Hematopoietic multipotent progenitor cell treated with erythropoietin and hydrocortisone succinate and interleukin-3 and kit ligand, for 8 days (in vitro differentiated cells): ENCODE results near the gene S100A13.
"Not testable (repeated sequence)": the region's sequence is repeated elsewhere in the genome, so short reads cannot be mapped to it uniquely, and the experiment has no call there.

ENCODE experiments used
- DNase-seq: peaks from one replicate; pipeline ENCODE4 v3.0.0-alpha.2; 2015

The S100A13 gene

GRCh38 chr1:153599847-153600246, 27.5 kb downstream of the S100A13 start:
- DNase-seq, result no peak

- DNase-seq, result peak; percentile 16
These were observed 28.8 kb downstream of the S100A13 start for GRCh38 chr1:153598309-153599172.

GRCh38 chr1:153597206-153597605, 30.1 kb downstream of the S100A13 start:
- DNase-seq, result peak; percentile 42

- no peak for DNase-seq
These were observed 34.6 kb downstream of the S100A13 start for GRCh38 chr1:153592748-153593147.

GRCh38 chr1:153588482-153588881, 38.8 kb downstream of the S100A13 start:
- DNase-seq, result no peak

GRCh38 chr1:153588033-153588432, 39.3 kb downstream of the S100A13 start:
- not testable (repeated sequence) for DNase-seq

GRCh38 chr1:153587314-153587713, 40.0 kb downstream of the S100A13 start:
- DNase-seq, result no peak

GRCh38 chr1:153586347-153586746, 41.0 kb downstream of the S100A13 start:
- no peak for DNase-seq

GRCh38 chr1:153585006-153585405, 42.3 kb downstream of the S100A13 start:
- no peak for DNase-seq

GRCh38 chr1:153583976-153584375, 43.3 kb downstream of the S100A13 start:
- DNase-seq, result no peak

GRCh38 chr1:153583514-153583913, 43.8 kb downstream of the S100A13 start:
- not testable (repeated sequence) for DNase-seq

GRCh38 chr1:153582836-153583235, 44.5 kb downstream of the S100A13 start:
- DNase-seq, result not testable (repeated sequence)

- DNase-seq, result no peak
These were observed 48.4 kb downstream of the S100A13 start for GRCh38 chr1:153578936-153579335.

GRCh38 chr1:153578490-153578889, 48.8 kb downstream of the S100A13 start:
- DNase-seq, result no peak

- peak; percentile 32 for DNase-seq
These were observed 49.7 kb downstream of the S100A13 start for GRCh38 chr1:153577624-153578051.

- DNase-seq, result no peak
These were observed 50.2 kb downstream of the S100A13 start for GRCh38 chr1:153577138-153577537.

- DNase-seq, result not testable (repeated sequence)
These were observed 51.8 kb downstream of the S100A13 start for GRCh38 chr1:153575497-153575896.

- DNase-seq, result not testable (repeated sequence)
These were observed 52.2 kb downstream of the S100A13 start for GRCh38 chr1:153575081-153575491.

GRCh38 chr1:153573351-153573750, 54.0 kb downstream of the S100A13 start:
- DNase-seq, result no peak

GRCh38 chr1:153572569-153573015, 54.7 kb downstream of the S100A13 start:
- DNase-seq, result peak; percentile 83

GRCh38 chr1:153571706-153572105, 55.6 kb downstream of the S100A13 start:
- no peak for DNase-seq

GRCh38 chr1:153570874-153571273, 56.4 kb downstream of the S100A13 start:
- no peak for DNase-seq

GRCh38 chr1:153569465-153569864, 57.8 kb downstream of the S100A13 start:
- DNase-seq, result no peak
